ENCODE measurements around the gene STK11IP.
A peak's percentile ranks its signal among the peaks of the same experiment; 100 is the strongest.
"Not testable (repeated sequence)": the region's sequence is repeated elsewhere in the genome, so short reads cannot be mapped to it uniquely, and the experiment has no call there.

STK11IP gene

GRCh38 chr2:219645631-219646527 is 48.2 kb downstream of the STK11IP start:
- DNase-seq (ENCODE audit: low read depth, low spot score): peak; percentile 87

GRCh38 chr2:219648176-219648575 is 50.5 kb downstream of the STK11IP start:
- no peak for DNase-seq (ENCODE audit: low read depth, low spot score)

DNA sequence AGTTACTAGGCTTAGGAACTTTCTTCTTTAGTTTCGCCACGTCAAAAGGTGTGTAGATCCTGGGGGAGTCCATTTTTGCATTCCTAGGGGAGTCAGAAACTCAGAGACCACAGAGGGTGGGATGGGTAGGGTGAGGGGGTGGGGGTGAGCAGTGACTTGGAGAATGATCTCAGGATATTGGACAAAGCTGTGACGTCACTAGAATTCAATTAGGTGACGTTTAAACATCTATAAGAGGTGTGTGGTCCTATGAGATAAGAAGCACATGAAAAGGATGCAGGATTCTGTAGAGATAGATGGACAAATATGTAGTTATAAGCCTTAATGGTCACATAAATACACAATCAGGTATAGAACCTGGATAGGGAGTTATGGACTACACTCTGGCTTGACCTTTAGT is 51.3 kb downstream of the STK11IP start:
- DNase-seq (ENCODE audit: low read depth, low spot score): no peak

- peak; percentile 43 for DNase-seq (ENCODE audit: low read depth, low spot score)
Observed at GRCh38 chr2:219650426-219651248, 53.0 kb downstream of the STK11IP start.

GRCh38 chr2:219651656-219652055 is 54.0 kb downstream of the STK11IP start:
- not testable (repeated sequence) for DNase-seq (ENCODE audit: low read depth, low spot score)

DNA sequence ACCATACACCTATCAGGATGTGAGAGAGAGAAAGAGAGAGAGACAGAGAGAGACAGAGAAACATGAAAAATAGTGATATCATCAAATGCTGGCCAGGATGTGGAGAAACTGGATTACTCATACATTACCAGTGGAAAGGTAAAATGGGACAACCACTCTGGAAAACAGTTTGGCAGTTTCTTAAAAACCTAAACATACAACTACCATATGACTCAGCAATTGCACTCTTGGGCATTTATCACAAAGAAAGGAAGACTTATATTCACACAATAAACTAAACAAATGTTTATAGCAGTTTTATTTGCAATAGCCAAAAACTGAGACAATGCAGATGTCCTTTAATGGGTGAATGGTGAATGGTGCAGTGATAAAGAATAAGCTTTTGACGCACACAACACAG is 58.9 kb downstream of the STK11IP start:
- no peak for DNase-seq (ENCODE audit: low read depth, low spot score)

DNA sequence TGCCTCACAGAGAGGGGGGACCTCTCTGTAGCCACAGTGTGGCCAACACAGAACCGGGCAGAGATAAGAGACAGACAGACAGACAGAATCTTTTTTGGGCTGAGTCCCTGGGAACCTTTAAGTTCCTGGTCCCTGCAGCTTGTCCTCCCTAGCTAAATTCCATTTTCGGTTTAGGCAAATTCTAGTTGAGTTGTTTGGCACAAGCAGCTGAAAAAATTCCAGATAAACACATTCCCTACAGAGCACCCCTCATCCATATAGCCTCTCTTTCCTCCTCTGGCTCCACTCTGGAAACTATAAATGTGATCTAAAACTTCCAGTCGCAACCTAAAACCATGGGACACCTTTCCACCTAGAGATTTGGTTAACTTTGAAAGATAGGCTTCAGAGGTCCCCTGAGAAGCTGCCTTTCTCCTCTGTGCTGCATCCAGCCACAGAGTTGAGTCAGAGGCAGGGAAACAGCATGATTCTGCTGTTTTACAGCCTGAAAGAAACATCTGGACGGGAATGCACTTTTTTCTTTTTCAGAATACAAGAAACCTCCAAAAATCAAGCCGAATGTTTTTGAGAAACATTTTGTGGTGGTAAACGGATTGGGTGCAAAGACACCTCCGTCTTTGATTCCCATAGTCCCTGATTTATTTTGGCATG is 60.7 kb downstream of the STK11IP start:
- DNase-seq (ENCODE audit: low read depth, low spot score): peak; percentile 26

- no peak for DNase-seq (ENCODE audit: low read depth, low spot score)
Observed at GRCh38 chr2:219658874-219659273, 61.2 kb downstream of the STK11IP start.

DNA sequence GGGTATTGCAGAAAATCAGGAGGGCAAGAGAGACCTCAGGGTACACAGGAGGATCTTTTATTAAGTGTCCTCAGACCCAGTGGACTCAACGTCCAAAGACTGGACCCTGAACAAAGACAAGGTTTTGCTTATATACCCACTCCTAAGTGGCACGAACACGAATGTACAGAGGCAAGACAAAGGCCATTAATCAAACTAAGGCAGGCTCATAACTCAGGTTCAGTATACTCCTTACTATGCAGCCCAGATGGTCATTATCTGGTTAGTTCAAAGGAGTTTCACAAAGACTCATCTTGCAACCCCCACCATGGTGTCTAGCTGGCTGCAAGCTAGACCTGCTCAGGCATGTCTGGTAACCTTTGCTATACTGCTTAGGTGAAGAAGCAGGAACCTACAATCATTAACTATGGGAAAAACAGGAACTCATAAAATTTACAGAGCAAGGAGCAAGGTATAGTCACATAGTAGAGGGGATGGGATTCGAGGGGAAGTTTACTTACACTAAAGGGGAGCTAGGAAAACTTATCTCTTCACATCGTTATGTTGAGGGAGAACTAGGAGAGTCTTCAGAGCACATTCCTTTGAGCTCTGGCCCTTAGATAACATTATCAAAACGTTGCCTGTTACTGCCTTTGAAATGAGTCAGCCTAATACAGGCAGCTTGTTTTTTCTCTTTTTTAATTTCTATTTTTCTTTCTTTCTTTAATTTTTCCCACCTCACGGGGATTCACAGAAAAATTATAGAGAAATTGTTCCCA is 63.7 kb downstream of the STK11IP start:
- DNase-seq (ENCODE audit: low read depth, low spot score): no peak

DNA sequence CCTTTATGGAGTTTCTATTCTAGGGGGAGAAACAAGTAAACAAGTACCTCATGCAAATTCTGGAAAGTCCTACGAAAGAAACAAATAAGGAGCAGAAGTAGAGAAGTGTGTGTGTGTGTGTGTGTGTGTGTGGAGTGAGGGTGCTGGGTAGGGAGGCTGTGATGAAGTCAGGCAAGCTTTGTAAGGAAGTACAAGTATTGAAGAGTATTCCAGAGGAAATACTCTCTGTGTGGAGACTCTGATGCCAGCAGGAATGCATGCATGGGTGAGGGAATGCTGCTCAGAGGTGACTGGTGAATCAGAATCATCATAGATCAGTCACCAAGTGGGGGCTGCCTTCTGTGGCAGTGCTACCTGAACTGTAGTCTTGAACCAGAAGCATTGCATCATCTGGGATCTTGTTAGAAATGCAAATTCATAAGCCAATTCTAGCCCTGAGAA is 64.3 kb downstream of the STK11IP start:
- peak; percentile 74 for DNase-seq (ENCODE audit: low read depth, low spot score)

GRCh38 chr2:219662566-219662965 is 64.9 kb downstream of the STK11IP start:
- DNase-seq (ENCODE audit: low read depth, low spot score): peak; percentile 71

GRCh38 chr2:219663116-219663762 is 65.6 kb downstream of the STK11IP start:
- DNase-seq (ENCODE audit: low read depth, low spot score): no peak

- DNase-seq (ENCODE audit: low read depth, low spot score): no peak
Observed at GRCh38 chr2:219664041-219664440, 66.4 kb downstream of the STK11IP start.

DNA sequence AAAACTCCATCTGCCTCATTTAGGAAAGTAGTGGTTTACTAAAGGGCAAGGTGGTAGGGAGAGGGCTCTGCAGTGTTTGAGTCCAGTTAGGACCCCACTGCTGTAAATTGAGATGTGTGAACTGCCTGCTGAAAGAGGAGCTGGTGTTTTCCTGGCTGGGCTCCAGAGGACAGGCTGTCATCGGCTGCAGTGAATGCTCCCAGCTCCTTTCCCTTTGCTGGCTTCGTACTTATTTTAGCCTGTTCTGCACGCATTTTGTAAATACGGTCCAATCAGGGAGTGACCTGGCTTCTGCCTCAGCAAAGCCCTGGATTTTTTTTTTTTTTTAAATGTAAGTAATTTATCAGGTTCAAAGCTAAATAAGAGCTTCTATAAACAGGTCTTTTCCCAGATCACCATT is 67.3 kb downstream of the STK11IP start:
- peak; percentile 72 for DNase-seq (ENCODE audit: low read depth, low spot score)

GRCh38 chr2:219665926-219666325 is 68.3 kb downstream of the STK11IP start:
- no peak for DNase-seq (ENCODE audit: low read depth, low spot score)
